Subcutaneous abdominal adipose tissue (tissue), 5 donors: ENCODE measurements around the gene PMEL.
A peak's percentile ranks its signal among the peaks of the same experiment; 100 is the strongest.

Experiments used
- H3K27ac ChIP-seq: one replicate; pipeline ENCODE4 v1.7.0; 2013; ENCODE audit warnings: low read depth, mild to moderate bottlenecking, inconsistent platforms, low read length, moderate library complexity
- H3K27me3 ChIP-seq, 5 donors: one replicate each; pipeline ENCODE4 v1.7.0; 2013; ENCODE audit warnings: low read length in 5 of 5, inconsistent platforms in 1 of 5; ENCODE audit not compliant: control insufficient read depth in 5 of 5, insufficient read depth in 4 of 5
- H3K36me3 ChIP-seq, 5 donors: one replicate each; pipeline ENCODE4 v1.7.0; 2013; ENCODE audit warnings: low read length in 5 of 5; ENCODE audit not compliant: control insufficient read depth in 5 of 5, insufficient read depth in 5 of 5
- H3K4me1 ChIP-seq, 5 donors: one replicate each; pipeline ENCODE4 v1.7.0; 2013; ENCODE audit warnings: low read length in 5 of 5, mild to moderate bottlenecking in 3 of 5, moderate library complexity in 1 of 5; ENCODE audit not compliant: control insufficient read depth in 5 of 5, insufficient read depth in 5 of 5
- H3K4me3 ChIP-seq, 5 donors: one replicate each; pipeline ENCODE4 v1.7.0; 2013; ENCODE audit warnings: low read length in 5 of 5, low read depth in 1 of 5
- H3K9ac ChIP-seq, 5 donors: one replicate each; pipeline ENCODE4 v1.7.0; 2013; ENCODE audit warnings: low read length in 5 of 5, mild to moderate bottlenecking in 4 of 5, moderate library complexity in 3 of 5
- H3K9me3 ChIP-seq, 5 donors: one replicate each; pipeline ENCODE4 v1.7.0; 2013; ENCODE audit warnings: low read length in 5 of 5; ENCODE audit not compliant: control insufficient read depth in 5 of 5
- donor health status: healthy.
- donor health status: healthy.
- donor health status: healthy.
- donor health status: healthy.
- donor health status: healthy.

Gene PMEL

DNA sequence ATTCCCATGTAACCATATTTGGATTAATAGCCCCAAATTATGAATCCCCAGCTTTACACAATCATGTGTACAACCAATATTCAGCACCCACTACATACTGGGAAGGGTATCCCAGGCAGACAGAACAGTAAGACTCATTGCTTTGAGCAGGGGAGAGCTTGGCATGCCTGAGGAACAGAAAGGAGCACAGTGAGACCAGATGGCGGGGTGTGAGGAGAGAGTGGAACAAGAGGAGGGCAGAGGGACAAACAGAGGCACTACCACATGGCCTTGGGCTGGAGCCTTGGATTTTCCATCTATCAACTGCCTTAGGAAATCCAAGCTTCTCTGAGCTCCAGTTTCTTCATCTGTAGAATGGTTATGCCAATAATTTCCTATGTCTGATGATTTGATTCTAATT is 31.1 kb downstream of the PMEL start:
- H3K4me3 ChIP-seq = no peak overlapping the region
- no peak overlapping the region for H3K9ac ChIP-seq
- peaks cover 0 to 10% (median 0%) of the 10 kb centered on the region in 5 donors for H3K27me3 ChIP-seq
- H3K4me1 ChIP-seq = peaks cover 1 to 39% (median 29%) of the 10 kb centered on the region in 5 donors
- no peak overlapping the region for H3K27ac ChIP-seq
- H3K36me3 ChIP-seq = no peaks in the 10 kb centered on the region
- no peaks in the 10 kb centered on the region for H3K9me3 ChIP-seq

- H3K27ac ChIP-seq = no peak overlapping the region
- peaks cover 0 to 10% (median 0%) of the 10 kb centered on the region in 5 donors for H3K27me3 ChIP-seq
- peaks cover 1 to 44% (median 36%) of the 10 kb centered on the region in 5 donors for H3K4me1 ChIP-seq
- H3K9me3 ChIP-seq = no peaks in the 10 kb centered on the region
- no peaks in the 10 kb centered on the region for H3K36me3 ChIP-seq
- no peak overlapping the region for H3K4me3 ChIP-seq
- H3K9ac ChIP-seq = no peak overlapping the region
Observed at GRCh38 chr12:55933799-55934742, 31.8 kb downstream of the PMEL start.

GRCh38 chr12:55933169-55933798 is 32.6 kb downstream of the PMEL start:
- no peak overlapping the region for H3K9ac ChIP-seq
- H3K4me3 ChIP-seq = no peak overlapping the region
- peaks cover 1 to 50% (median 38%) of the 10 kb centered on the region in 5 donors for H3K4me1 ChIP-seq
- no peaks in the 10 kb centered on the region for H3K9me3 ChIP-seq
- H3K27me3 ChIP-seq = peaks cover 0 to 10% (median 0%) of the 10 kb centered on the region in 5 donors
- H3K36me3 ChIP-seq = no peaks in the 10 kb centered on the region
- H3K27ac ChIP-seq = no peak overlapping the region

- Histone ChIP-seq H3K4me3 (peak overlapping the region; percentile 72 to 85 (median 78)), H3K9ac (peak overlapping the region in 3 of 5 donors; percentile 69 to 87 (median 79)), H3K4me1 (peaks cover 3 to 58% (median 43%) of the 10 kb centered on the region in 5 donors), H3K9me3 (no peaks in the 10 kb centered on the region), H3K27ac (no peak overlapping the region), H3K36me3 (no peaks in the 10 kb centered on the region), H3K27me3 (peaks cover 0 to 10% (median 0%) of the 10 kb centered on the region in 5 donors)
Observed at GRCh38 chr12:55932551-55932910, 33.3 kb downstream of the PMEL start.

GRCh38 chr12:55931780-55932550 is 33.9 kb downstream of the PMEL start:
- Histone ChIP-seq H3K27ac (peak overlapping the region; percentile 65), H3K9me3 (no peaks in the 10 kb centered on the region), H3K27me3 (peaks cover 0 to 10% (median 0%) of the 10 kb centered on the region in 5 donors), H3K36me3 (no peaks in the 10 kb centered on the region), H3K9ac (peak overlapping the region; percentile 11 to 87 (median 78)), H3K4me1 (peaks cover 3 to 58% (median 43%) of the 10 kb centered on the region in 5 donors), H3K4me3 (peak overlapping the region; percentile 78 to 87 (median 80))

GRCh38 chr12:55931317-55931779 is 34.5 kb downstream of the PMEL start:
- Histone ChIP-seq H3K9me3 (no peaks in the 10 kb centered on the region), H3K4me1 (peaks cover 3 to 61% (median 46%) of the 10 kb centered on the region in 5 donors), H3K9ac (peak overlapping the region; percentile 11 to 85 (median 78)), H3K4me3 (peak overlapping the region; percentile 78 to 87 (median 80)), H3K36me3 (no peaks in the 10 kb centered on the region), H3K27ac (peak overlapping the region; percentile 65), H3K27me3 (peaks cover 0 to 10% (median 0%) of the 10 kb centered on the region in 5 donors)

- H3K36me3 ChIP-seq = no peaks in the 10 kb centered on the region
- H3K9ac ChIP-seq = peak within 1 kb of the TSS; percentile 11 to 85 (median 78)
- H3K4me1 ChIP-seq = peaks cover 3 to 66% (median 51%) of the 10 kb centered on the region in 5 donors
Observed at GRCh38 chr12:55930771-55931316, 35.0 kb downstream of the PMEL start, which contains the start of gene DGKA. TSS of gene DGKA (plus strand) at chr12:55931162. CDS start at chr12:55936504, 5,342 bp downstream.

DNA sequence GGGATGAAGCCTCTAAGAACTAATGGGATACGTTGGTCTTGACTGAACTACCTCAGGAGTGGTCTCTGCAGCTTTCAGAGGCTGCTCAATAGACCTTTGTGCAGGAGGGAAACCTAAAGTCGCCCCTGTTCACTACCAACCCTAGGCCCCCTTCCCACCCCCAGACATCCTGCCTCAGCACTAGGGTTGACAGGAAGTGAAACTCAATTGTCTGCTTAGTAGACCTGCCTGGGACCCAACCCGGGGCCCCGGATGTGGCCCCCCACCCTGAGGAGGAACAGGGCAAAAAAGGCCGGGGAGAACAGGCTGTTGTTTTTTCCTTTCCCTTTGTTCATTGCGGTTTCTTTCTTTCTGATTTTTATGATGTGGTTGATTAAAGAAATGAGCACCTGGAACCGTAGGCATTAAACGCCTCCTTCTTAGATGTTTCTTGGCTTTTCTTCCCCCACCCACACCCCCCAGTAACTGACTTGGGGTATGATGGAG is 36.5 kb downstream of the PMEL start:
- Histone ChIP-seq H3K4me3 (no peak overlapping the region), H3K27me3 (peaks cover 0 to 4% (median 0%) of the 10 kb centered on the region in 5 donors), H3K4me1 (peaks cover 3 to 61% (median 48%) of the 10 kb centered on the region in 5 donors), H3K27ac (peak overlapping the region; percentile 54), H3K9me3 (no peaks in the 10 kb centered on the region), H3K36me3 (peaks cover 0 to 2% (median 0%) of the 10 kb centered on the region in 5 donors), H3K9ac (peak overlapping the region in 1 of 5 donors; percentile 6)

More at GRCh38 chr12:55930771-55931316, 35.0 kb downstream of the PMEL start, which contains the start of gene DGKA:
- Histone ChIP-seq H3K9me3 (no peaks in the 10 kb centered on the region), H3K27me3 (peaks cover 0 to 10% (median 0%) of the 10 kb centered on the region in 5 donors), H3K4me3 (peak within 1 kb of the TSS; percentile 78 to 87 (median 80)), H3K27ac (peak within 1 kb of the TSS; percentile 65)
